OCI-LY7 (cell line): ENCODE results near the gene INTS3. TPM values are rescaled to one million over a fixed set of nuclear protein-coding genes. Genes with fewer than 3 reads are reported as not detected.
A peak's percentile ranks its signal among the peaks of the same experiment; 100 is the strongest.

ENCODE experiments used
- BruUV-seq: library from RNA; stranded (reverse); fragments of 400-500 nt; replicated peaks from 2 replicates; lab custom pipeline; 2021; lab: Mats Ljungman, UMichigan
- CTCF ChIA-PET: fragments of 300-600 bp; sonication (Branson Sonifier 250); formaldehyde crosslinking; loops from one replicate; lab custom pipeline; 2022; ENCODE audit warnings: antibody characterized with exemption; ENCODE audit not compliant: unreplicated experiment; lab: Charles Lee
- POLR2A ChIA-PET: fragments of 300-600 bp; sonication (Branson Sonifier 250); formaldehyde crosslinking; loops from one replicate; lab custom pipeline; 2022; ENCODE audit warnings: antibody characterized with exemption; lab: Charles Lee
- DNase-seq: peaks from one replicate; pipeline ENCODE4 v3.0.0-alpha.2; 2015; ENCODE audit warnings: low spot score
- H2AFZ ChIP-seq: fragments of 200-600 bp; sonication (generic), shearing (Covaris generic); 2 replicates; pipeline ENCODE4 v1.6.1; 2014; ENCODE audit warnings: mild to moderate bottlenecking, antibody characterized with exemption, low read length, moderate library complexity
- H3K27ac ChIP-seq: fragments of 200-600 bp; sonication (generic); 2 replicates; pipeline ENCODE4 v1.5.1; 2014; ENCODE audit warnings: mixed run types, low read depth, mild to moderate bottlenecking, moderate library complexity, low read length, inconsistent platforms; ENCODE audit not compliant: poor library complexity, severe bottlenecking
- H3K36me3 ChIP-seq: fragments of 200-600 bp; sonication (generic); 2 replicates; pipeline ENCODE4 v1.6.1; 2014; ENCODE audit warnings: mild to moderate bottlenecking, antibody characterized with exemption, low read length, moderate library complexity, mixed read lengths; ENCODE audit not compliant: insufficient read depth
- H3K4me1 ChIP-seq: fragments of 200-600 bp; sonication (generic); 2 replicates; pipeline ENCODE4 v1.5.1; 2014; ENCODE audit warnings: mild to moderate bottlenecking, low read length; ENCODE audit not compliant: insufficient read depth, poor library complexity, severe bottlenecking
- H3K4me2 ChIP-seq: fragments of 200-600 bp; sonication (generic); 2 replicates; pipeline ENCODE4 v1.6.1; 2014; ENCODE audit warnings: mild to moderate bottlenecking, low read length
- H3K4me3 ChIP-seq: fragments of 200-600 bp; sonication (generic); 2 replicates; pipeline ENCODE4 v1.5.1; 2014; ENCODE audit warnings: mild to moderate bottlenecking, low read depth, low read length; ENCODE audit not compliant: poor library complexity, severe bottlenecking
- H3K79me2 ChIP-seq: fragments of 200-600 bp; sonication (generic); 2 replicates; pipeline ENCODE4 v1.6.1; 2016; ENCODE audit warnings: low read depth, mild to moderate bottlenecking, low read length, moderate library complexity, mixed read lengths; ENCODE audit not compliant: insufficient read depth
- H3K9me2 ChIP-seq: fragments of 200-600 bp; sonication (generic); 2 replicates; pipeline ENCODE4 v1.6.1; 2016; ENCODE audit warnings: mild to moderate bottlenecking, low read length, mixed read lengths; ENCODE audit not compliant: insufficient read depth
- H3K9me3 ChIP-seq: fragments of 200-600 bp; sonication (generic); 2 replicates; pipeline ENCODE4 v1.6.1; 2014; ENCODE audit warnings: mild to moderate bottlenecking, mixed run types, low read length, mixed read lengths
- H4K20me1 ChIP-seq: fragments of 200-600 bp; sonication (generic); 2 replicates; pipeline ENCODE4 v1.6.1; 2014; ENCODE audit warnings: mild to moderate bottlenecking, antibody characterized with exemption, low read length, moderate library complexity, mixed read lengths; ENCODE audit not compliant: insufficient read depth
- CTCF ChIP-seq: fragments of 200-600 bp; sonication (generic); conservative IDR thresholded peaks from 2 replicates; pipeline ENCODE4 v1.5.1; 2014; ENCODE audit warnings: mild to moderate bottlenecking, antibody characterized with exemption, low read length, moderate library complexity, mixed read lengths
- EZH2phosphoT487 ChIP-seq: fragments of 200-600 bp; sonication (generic); IDR thresholded peaks from 2 replicates; pipeline ENCODE4 v1.6.1; 2018; ENCODE audit warnings: low read depth, borderline replicate concordance, mild to moderate bottlenecking, mixed run types, antibody characterized with exemption, low read length, moderate library complexity, mixed read lengths
- intact Hi-C: fragments of 100-400 bp; cut with micrococcal nuclease; formaldehyde crosslinking; loops from one replicate; pipeline ENCODE4 v1.10.0; 2022; ENCODE audit not compliant: unreplicated experiment
- total RNA-seq, 2 experiments: library from RNA; depleted of rRNA in 1 of 2; stranded (reverse); fragments of >200 nt in 1 of 2; shearing (Covaris generic) in 1 of 2; gene quantifications; 2 replicates each; pipeline ENCODE4 v1.2.3, GENCODE V29; 2014 to 2022

The INTS3 gene
- total RNA-seq, 2 experiments from 2014 or later: 33.5 to 67.3 TPM

- H3K4me2 ChIP-seq: peak overlapping the region; percentile 51
- POLR2A ChIA-PET: interaction anchor here (1.0 kb wide), 1 partner anchor 9 kb away, joined by 3 read pairs; no protein-coding TSS in a partner anchor
- intact Hi-C loops: no loop called here
These were observed 62.6 kb downstream of the INTS3 start for GRCh38 chr1:153790313-153790965.

GRCh38 chr1:153790966-153791647 is 63.3 kb downstream of the INTS3 start:
- Histone ChIP-seq H3K4me3 (peak overlapping the region; percentile 33), H3K9me2 (no peaks in the 10 kb centered on the region), H3K4me1 (peaks cover 29% of the 10 kb centered on the region), H4K20me1 (no peaks in the 10 kb centered on the region), H3K36me3 (no peaks in the 10 kb centered on the region), H3K27ac (peak overlapping the region; percentile 27), H3K4me2 (peak overlapping the region; percentile 51), H3K79me2 (no peaks in the 10 kb centered on the region), H3K9me3 (no peaks in the 10 kb centered on the region; the same call in 1 of the 2 replicates), H2AFZ (peak overlapping the region; percentile 50; the same call in 1 of the 2 replicates)
- ChIA-PET CTCF (no interaction called here), POLR2A (interaction anchor here (0.9 to 1.0 kb wide), 2 partner anchors 13 to 212 kb away, joined by 3 to 4 read pairs; no protein-coding TSS in a partner anchor)
- peak; percentile 59 for DNase-seq
- no TSS peak for BruUV-seq
- TF ChIP-seq CTCF (0 out of 2 replicates have a peak, but pooled peaks have one; percentile 3), EZH2phosphoT487 (no peak)
- intact Hi-C loops: no loop called here

More at GRCh38 chr1:153790313-153790965, 62.6 kb downstream of the INTS3 start:
- Histone ChIP-seq H3K9me2 (no peaks in the 10 kb centered on the region), H4K20me1 (no peaks in the 10 kb centered on the region), H3K36me3 (no peaks in the 10 kb centered on the region), H2AFZ (peak overlapping the region; percentile 50; the same call in 1 of the 2 replicates), H3K79me2 (no peaks in the 10 kb centered on the region), H3K4me1 (peaks cover 32% of the 10 kb centered on the region), H3K9me3 (no peaks in the 10 kb centered on the region; the same call in 1 of the 2 replicates), H3K4me3 (peak overlapping the region; percentile 33), H3K27ac (peak overlapping the region; percentile 27)
- DNase-seq: no peak
- no TSS peak for BruUV-seq
- CTCF ChIA-PET: no interaction called here
- TF ChIP-seq EZH2phosphoT487 (no peak), CTCF (no peak)
